ENCODE results near the gene GOLGA2. TPM values are rescaled to one million over a fixed set of nuclear protein-coding genes. Genes with fewer than 3 reads are reported as not detected.
A peak's percentile ranks its signal among the peaks of the same experiment; 100 is the strongest.
"Not testable (repeated sequence)": the region's sequence is repeated elsewhere in the genome, so short reads cannot be mapped to it uniquely, and the experiment has no call there.

GOLGA2 gene
- total and polyA plus RNA-seq, 2 donors, result 18.3 to 45.0 TPM

- WGBS, result 92% methylated on average over 5 of the region's 5 CpGs
- peaks cover 10 to 26% of the 10 kb centered on the region in 2 donors for H3K4me1 ChIP-seq (ENCODE audit: control insufficient read depth in 2 of 2, insufficient read depth in 2 of 2, low read length in 2 of 2)
- H3K4me3 ChIP-seq (ENCODE audit: low read length in 2 of 2), result no peak overlapping the region
- no peaks in the 10 kb centered on the region for H3K27me3 ChIP-seq (ENCODE audit: control insufficient read depth in 2 of 2, insufficient read depth in 1 of 2, low read length in 1 of 2)
- H3K36me3 ChIP-seq (ENCODE audit: control insufficient read depth in 2 of 2, insufficient read depth in 2 of 2, low read length in 1 of 2), result no peaks in the 10 kb centered on the region
- peak in 1 of 9 donors; percentile 42 for DNase-seq (ENCODE audit: low read depth in 6 of 9, low spot score in 9 of 9)
- H3K27ac ChIP-seq (ENCODE audit: low read depth in 1 of 2, low read length in 1 of 2), result no peak overlapping the region
- H3K9me3 ChIP-seq (ENCODE audit: control insufficient read depth in 2 of 2, insufficient read depth in 1 of 2, low read length in 1 of 2), result no peaks in the 10 kb centered on the region
These were observed 4.3 kb upstream of the GOLGA2 start for GRCh38 chr9:128280084-128280622.

- 89% methylated on average over 22 of the region's 22 CpGs for WGBS
- H3K9me3 ChIP-seq (ENCODE audit: control insufficient read depth in 2 of 2, insufficient read depth in 1 of 2, low read length in 1 of 2); H3K4me3 ChIP-seq (ENCODE audit: low read length in 2 of 2); H3K36me3 ChIP-seq (ENCODE audit: control insufficient read depth in 2 of 2, insufficient read depth in 2 of 2, low read length in 1 of 2); DNase-seq (ENCODE audit: low read depth in 6 of 9, low spot score in 9 of 9); H3K27ac ChIP-seq (ENCODE audit: low read depth in 1 of 2, low read length in 1 of 2); H3K27me3 ChIP-seq (ENCODE audit: control insufficient read depth in 2 of 2, insufficient read depth in 1 of 2, low read length in 1 of 2): not testable (repeated sequence)
- H3K4me1 ChIP-seq (ENCODE audit: control insufficient read depth in 2 of 2, insufficient read depth in 2 of 2, low read length in 2 of 2), result peaks cover 15 to 32% of the 10 kb centered on the region in 2 donors
These were observed 3.6 kb upstream of the GOLGA2 start for GRCh38 chr9:128279088-128280073.

- peaks cover 15 to 43% of the 10 kb centered on the region in 2 donors for H3K4me1 ChIP-seq (ENCODE audit: control insufficient read depth in 2 of 2, insufficient read depth in 2 of 2, low read length in 2 of 2)
- H3K9me3 ChIP-seq (ENCODE audit: control insufficient read depth in 2 of 2, insufficient read depth in 1 of 2, low read length in 1 of 2), result no peaks in the 10 kb centered on the region
- peak overlapping the region; percentile 33 to 85 for H3K27ac ChIP-seq (ENCODE audit: low read depth in 1 of 2, low read length in 1 of 2)
These were observed 915 bp upstream of the GOLGA2 start for GRCh38 chr9:128276574-128277270.

GRCh38 chr9:128276008-128276573 is 284 bp upstream of the GOLGA2 start, which contains the start of gene SWI5:
Gene SWI5 (plus strand): TSS chr9:128276276.
- peak; percentile 100 for DNase-seq (ENCODE audit: low read depth in 6 of 9, low spot score in 9 of 9)
- WGBS, result under 1% methylated on average over 38 of the region's 38 CpGs
- peak within 1 kb of the TSS; percentile 73 to 85 for H3K27ac ChIP-seq (ENCODE audit: low read depth in 1 of 2, low read length in 1 of 2)

More at GRCh38 chr9:128276574-128277270, 915 bp upstream of the GOLGA2 start:
- Histone ChIP-seq H3K36me3 (ENCODE audit: control insufficient read depth in 2 of 2, insufficient read depth in 2 of 2, low read length in 1 of 2) (peaks cover 10 to 12% of the 10 kb centered on the region in 2 donors), H3K27me3 (ENCODE audit: control insufficient read depth in 2 of 2, insufficient read depth in 1 of 2, low read length in 1 of 2) (no peaks in the 10 kb centered on the region), H3K4me3 (ENCODE audit: low read length in 2 of 2) (peak overlapping the region; percentile 76 to 91)
- no peak for DNase-seq (ENCODE audit: low read depth in 6 of 9, low spot score in 9 of 9)
- 29% methylated on average over 23 of the region's 23 CpGs for WGBS

GRCh38 chr9:128274245-128274644 is 1.6 kb downstream of the GOLGA2 start:
- Histone ChIP-seq H3K27me3 (ENCODE audit: control insufficient read depth in 2 of 2, insufficient read depth in 1 of 2, low read length in 1 of 2) (no peaks in the 10 kb centered on the region), H3K4me3 (ENCODE audit: low read length in 2 of 2) (no peak overlapping the region), H3K27ac (ENCODE audit: low read depth in 1 of 2, low read length in 1 of 2) (no peak overlapping the region), H3K4me1 (ENCODE audit: control insufficient read depth in 2 of 2, insufficient read depth in 2 of 2, low read length in 2 of 2) (peaks cover 15 to 29% of the 10 kb centered on the region in 2 donors), H3K9me3 (ENCODE audit: control insufficient read depth in 2 of 2, insufficient read depth in 1 of 2, low read length in 1 of 2) (no peaks in the 10 kb centered on the region), H3K36me3 (ENCODE audit: control insufficient read depth in 2 of 2, insufficient read depth in 2 of 2, low read length in 1 of 2) (peaks cover 18 to 26% of the 10 kb centered on the region in 2 donors)
- DNase-seq (ENCODE audit: low read depth in 6 of 9, low spot score in 9 of 9), result no peak
- 92% methylated on average over 8 of the region's 8 CpGs for WGBS

More at GRCh38 chr9:128276008-128276573, 284 bp upstream of the GOLGA2 start, which contains the start of gene SWI5:
- no peaks in the 10 kb centered on the region for H3K9me3 ChIP-seq (ENCODE audit: control insufficient read depth in 2 of 2, insufficient read depth in 1 of 2, low read length in 1 of 2)
- peak within 1 kb of the TSS; percentile 90 to 91 for H3K4me3 ChIP-seq (ENCODE audit: low read length in 2 of 2)
- H3K4me1 ChIP-seq (ENCODE audit: control insufficient read depth in 2 of 2, insufficient read depth in 2 of 2, low read length in 2 of 2), result peaks cover 15 to 43% of the 10 kb centered on the region in 2 donors
- H3K27me3 ChIP-seq (ENCODE audit: control insufficient read depth in 2 of 2, insufficient read depth in 1 of 2, low read length in 1 of 2), result no peaks in the 10 kb centered on the region
- H3K36me3 ChIP-seq (ENCODE audit: control insufficient read depth in 2 of 2, insufficient read depth in 2 of 2, low read length in 1 of 2), result peaks cover 16 to 18% of the 10 kb centered on the region in 2 donors

- Histone ChIP-seq H3K4me1 (ENCODE audit: control insufficient read depth in 2 of 2, insufficient read depth in 2 of 2, low read length in 2 of 2) (peaks cover 9 to 22% of the 10 kb centered on the region in 2 donors), H3K27ac (ENCODE audit: low read depth in 1 of 2, low read length in 1 of 2) (no peak overlapping the region), H3K27me3 (ENCODE audit: control insufficient read depth in 2 of 2, insufficient read depth in 1 of 2, low read length in 1 of 2) (no peaks in the 10 kb centered on the region), H3K36me3 (ENCODE audit: control insufficient read depth in 2 of 2, insufficient read depth in 2 of 2, low read length in 1 of 2) (peaks cover 23 to 44% of the 10 kb centered on the region in 2 donors), H3K9me3 (ENCODE audit: control insufficient read depth in 2 of 2, insufficient read depth in 1 of 2, low read length in 1 of 2) (no peaks in the 10 kb centered on the region), H3K4me3 (ENCODE audit: low read length in 2 of 2) (no peak overlapping the region)
- 93% methylated on average over 5 of the region's 5 CpGs for WGBS
- no peak for DNase-seq (ENCODE audit: low read depth in 6 of 9, low spot score in 9 of 9)
These were observed 4.3 kb downstream of the GOLGA2 start for GRCh38 chr9:128271512-128271911.

- H3K27ac ChIP-seq (ENCODE audit: low read depth in 1 of 2, low read length in 1 of 2), result no peak overlapping the region
- WGBS, result 95% methylated on average over 3 of the region's 3 CpGs
- no peaks in the 10 kb centered on the region for H3K27me3 ChIP-seq (ENCODE audit: control insufficient read depth in 2 of 2, insufficient read depth in 1 of 2, low read length in 1 of 2)
- peaks cover 7 to 19% of the 10 kb centered on the region in 2 donors for H3K4me1 ChIP-seq (ENCODE audit: control insufficient read depth in 2 of 2, insufficient read depth in 2 of 2, low read length in 2 of 2)
- DNase-seq (ENCODE audit: low read depth in 6 of 9, low spot score in 9 of 9), result no peak
- H3K4me3 ChIP-seq (ENCODE audit: low read length in 2 of 2), result no peak overlapping the region
- no peaks in the 10 kb centered on the region for H3K9me3 ChIP-seq (ENCODE audit: control insufficient read depth in 2 of 2, insufficient read depth in 1 of 2, low read length in 1 of 2)
- H3K36me3 ChIP-seq (ENCODE audit: control insufficient read depth in 2 of 2, insufficient read depth in 2 of 2, low read length in 1 of 2), result peaks cover 23 to 46% of the 10 kb centered on the region in 2 donors
These were observed 4.7 kb downstream of the GOLGA2 start for GRCh38 chr9:128271112-128271511.

GRCh38 chr9:128266868-128267590 is 8.8 kb downstream of the GOLGA2 start:
- DNase-seq (ENCODE audit: low read depth in 6 of 9, low spot score in 9 of 9), result no peak
- no peaks in the 10 kb centered on the region for H3K9me3 ChIP-seq (ENCODE audit: control insufficient read depth in 2 of 2, insufficient read depth in 1 of 2, low read length in 1 of 2)
- H3K27me3 ChIP-seq (ENCODE audit: control insufficient read depth in 2 of 2, insufficient read depth in 1 of 2, low read length in 1 of 2), result no peaks in the 10 kb centered on the region
- H3K4me3 ChIP-seq (ENCODE audit: low read length in 2 of 2), result no peak overlapping the region
- H3K36me3 ChIP-seq (ENCODE audit: control insufficient read depth in 2 of 2, insufficient read depth in 2 of 2, low read length in 1 of 2), result peaks cover 24 to 55% of the 10 kb centered on the region in 2 donors
- no peak overlapping the region for H3K27ac ChIP-seq (ENCODE audit: low read depth in 1 of 2, low read length in 1 of 2)
- WGBS, result 97% methylated on average over 15 of the region's 15 CpGs
- no peaks in the 10 kb centered on the region for H3K4me1 ChIP-seq (ENCODE audit: control insufficient read depth in 2 of 2, insufficient read depth in 2 of 2, low read length in 2 of 2)
